Measurements from ENCODE around the gene TRIM51. TPM values are rescaled to one million over a fixed set of nuclear protein-coding genes. Genes with fewer than 3 reads are reported as not detected.
"Not testable (repeated sequence)": the region's sequence is repeated elsewhere in the genome, so short reads cannot be mapped to it uniquely, and the experiment has no call there.

Gene TRIM51
- total RNA-seq (2022) (not detected in 2 replicates), Bru-seq, nascent RNA (not detected), BruChase-seq, experiment 1, labeled RNA remaining after a 2-hour chase (not detected), BruChase-seq, experiment 2, labeled RNA remaining after a 6-hour chase (not detected)
- long read RNA-seq = 0 reads

GRCh38 chr11:55882997-55883396 is at the start of gene TRIM51:
TSS of gene TRIM51 (plus strand) at chr11:55883297. CDS start at chr11:55885429, 2,132 bp downstream.
- H3K4me3 ChIP-seq (ENCODE audit: low read depth, low read length); H3K4me1 ChIP-seq; BruUV-seq (replicated peaks); H3K27ac Mint-ChIP-seq (ENCODE audit: unreplicated experiment); POLR2A ChIA-PET; H3K4me1 Mint-ChIP-seq (ENCODE audit: low read depth, unreplicated experiment); H3K36me3 ChIP-seq (ENCODE audit: control insufficient read depth, insufficient read depth, low read length); H3K4me3 Mint-ChIP-seq (ENCODE audit: unreplicated experiment); H3K27me3 ChIP-seq (replicated peaks; ENCODE audit: control insufficient read depth, insufficient read depth, low read length); H3K36me3 Mint-ChIP-seq (ENCODE audit: insufficient read depth, unreplicated experiment); CTCF ChIA-PET; H3K9me3 ChIP-seq; H3K9me3 Mint-ChIP-seq (ENCODE audit: unreplicated experiment); DNase-seq: not testable (repeated sequence)
- peaks cover 12% of the 10 kb centered on the region for H3K27me3 Mint-ChIP-seq (ENCODE audit: insufficient read depth, unreplicated experiment)
- intact Hi-C loops (cut with micrococcal nuclease; ENCODE audit: unreplicated experiment) = loop anchor here (10.0 kb wide), 1 partner anchor 68 kb away; the partner anchor contains the start of genes OR5D18 and OR5L1

GRCh38 chr11:55838452-55838851 is 44.6 kb upstream of the TRIM51 start, which contains the start of gene OR5D16:
TSS of gene OR5D16 (plus strand) at chr11:55838752. CDS start at chr11:55838752, 0 bp downstream.
- no peak within 1 kb of the TSS for H3K27ac Mint-ChIP-seq (ENCODE audit: unreplicated experiment)

GRCh38 chr11:55847453-55847852 is 35.6 kb upstream of the TRIM51 start:
- Mint-ChIP-seq H3K27ac (ENCODE audit: unreplicated experiment) (no peak overlapping the region), H3K9me3 (ENCODE audit: unreplicated experiment) (no peaks in the 10 kb centered on the region), H3K27me3 (ENCODE audit: insufficient read depth, unreplicated experiment) (no peaks in the 10 kb centered on the region), H3K36me3 (ENCODE audit: insufficient read depth, unreplicated experiment) (no peaks in the 10 kb centered on the region), H3K4me1 (ENCODE audit: low read depth, unreplicated experiment) (no peaks in the 10 kb centered on the region), H3K4me3 (ENCODE audit: unreplicated experiment) (no peak overlapping the region)
- Histone ChIP-seq H3K27me3 (replicated peaks; ENCODE audit: control insufficient read depth, insufficient read depth, low read length) (no peaks in the 10 kb centered on the region), H3K4me1 (no peaks in the 10 kb centered on the region), H3K36me3 (ENCODE audit: control insufficient read depth, insufficient read depth, low read length) (no peaks in the 10 kb centered on the region), H3K9me3 (no peaks in the 10 kb centered on the region), H3K4me3 (ENCODE audit: low read depth, low read length) (no peak overlapping the region)
- intact Hi-C loops (cut with micrococcal nuclease; ENCODE audit: unreplicated experiment) = no loop called here
- ChIA-PET POLR2A (no interaction called here), CTCF (no interaction called here)
- DNase-seq = no peak
- no peak for TF ChIP-seq CTCF (IDR thresholded peaks at IDR 0.05; ENCODE audit: insufficient read depth in 1 of 2, low read depth in 1 of 2, low read length in 1 of 2, severe bottlenecking in 1 of 2, unreplicated experiment in 1 of 2)
- no TSS peak for BruUV-seq (replicated peaks)

More at GRCh38 chr11:55838452-55838851, 44.6 kb upstream of the TRIM51 start, which contains the start of gene OR5D16:
- TF ChIP-seq CTCF (IDR thresholded peaks at IDR 0.05; ENCODE audit: insufficient read depth in 1 of 2, low read depth in 1 of 2, low read length in 1 of 2, severe bottlenecking in 1 of 2, unreplicated experiment in 1 of 2) = no peak
- Histone ChIP-seq H3K9me3 (no peaks in the 10 kb centered on the region), H3K27me3 (replicated peaks; ENCODE audit: control insufficient read depth, insufficient read depth, low read length) (no peaks in the 10 kb centered on the region), H3K4me3 (ENCODE audit: low read depth, low read length) (no peak within 1 kb of the TSS), H3K36me3 (ENCODE audit: control insufficient read depth, insufficient read depth, low read length) (no peaks in the 10 kb centered on the region), H3K4me1 (no peaks in the 10 kb centered on the region)
- BruUV-seq (replicated peaks) = no TSS peak
- H3K9me3 Mint-ChIP-seq (ENCODE audit: unreplicated experiment) = no peaks in the 10 kb centered on the region
- H3K4me3 Mint-ChIP-seq (ENCODE audit: unreplicated experiment) = no peak within 1 kb of the TSS
- no peaks in the 10 kb centered on the region for H3K4me1 Mint-ChIP-seq (ENCODE audit: low read depth, unreplicated experiment)
- no peaks in the 10 kb centered on the region for H3K27me3 Mint-ChIP-seq (ENCODE audit: insufficient read depth, unreplicated experiment)
- H3K36me3 Mint-ChIP-seq (ENCODE audit: insufficient read depth, unreplicated experiment) = no peaks in the 10 kb centered on the region
- intact Hi-C loops (cut with micrococcal nuclease; ENCODE audit: unreplicated experiment) = no loop called here
- ChIA-PET CTCF (no interaction called here), POLR2A (no interaction called here)
- DNase-seq = no peak
